Measurements from ENCODE around the gene LTK.
A peak's percentile ranks its signal among the peaks of the same experiment; 100 is the strongest.

Gene LTK

DNA sequence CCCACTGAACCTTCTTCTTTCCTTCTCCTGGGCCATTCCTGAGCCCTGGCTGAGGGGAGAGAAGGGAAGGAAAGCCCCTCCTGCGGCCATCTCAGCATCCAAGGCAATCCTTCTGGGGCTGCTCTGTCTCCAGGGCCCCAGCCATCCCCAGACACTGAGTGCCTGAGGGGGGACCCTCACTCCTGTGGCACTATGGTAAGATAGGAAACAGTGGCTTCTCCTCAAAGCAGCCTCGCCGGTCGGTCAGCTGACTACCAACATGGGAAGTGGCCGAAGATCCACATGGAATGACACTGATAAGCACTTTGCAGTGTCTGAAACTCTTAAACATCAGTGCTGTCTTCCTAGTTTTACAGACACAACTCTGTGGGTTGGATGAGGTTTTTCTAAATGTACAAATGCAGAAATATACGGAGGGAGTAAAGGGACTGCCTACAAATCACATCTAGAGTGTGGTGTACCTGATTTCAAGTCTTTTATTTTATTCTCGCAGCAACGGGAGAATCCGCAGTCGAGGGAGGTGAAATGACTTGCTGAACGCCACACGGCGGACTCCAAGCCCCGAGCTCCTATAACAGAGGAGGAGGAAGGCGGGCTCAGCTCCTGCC is 20.9 kb downstream of the LTK start:
- Histone ChIP-seq H4K20me1 (ENCODE audit: insufficient read depth, low read length) (peaks cover 4% of the 10 kb centered on the region; the same call in 1 of the 2 replicates), H2AFZ (ENCODE audit: low read depth, low read length) (peak overlapping the region; percentile 94), H3K9me3 (ENCODE audit: insufficient read depth, low read length, severe bottlenecking) (no peaks in the 10 kb centered on the region), H3K27ac (ENCODE audit: low read length) (peak overlapping the region; percentile 88), H3K27me3 (ENCODE audit: insufficient read depth, low read length, poor library complexity) (peaks cover 9% of the 10 kb centered on the region), H3K4me3 (ENCODE audit: low read depth in 1 of 2, low read length in 2 of 2) (peak overlapping the region; percentile 58 to 76), H3K36me3 (ENCODE audit: insufficient read depth, low read length) (no peaks in the 10 kb centered on the region), H3K79me2 (ENCODE audit: insufficient read depth, low read length) (no peaks in the 10 kb centered on the region), H3K9ac (ENCODE audit: low read depth, low read length) (peak overlapping the region; percentile 94), H3K4me2 (ENCODE audit: insufficient read depth, low read length) (peak overlapping the region; percentile 98), H3K4me1 (ENCODE audit: insufficient read depth, low read length) (peaks cover 26% of the 10 kb centered on the region)
- no peak for DNase-seq
- TF ChIP-seq, protein P1, sequence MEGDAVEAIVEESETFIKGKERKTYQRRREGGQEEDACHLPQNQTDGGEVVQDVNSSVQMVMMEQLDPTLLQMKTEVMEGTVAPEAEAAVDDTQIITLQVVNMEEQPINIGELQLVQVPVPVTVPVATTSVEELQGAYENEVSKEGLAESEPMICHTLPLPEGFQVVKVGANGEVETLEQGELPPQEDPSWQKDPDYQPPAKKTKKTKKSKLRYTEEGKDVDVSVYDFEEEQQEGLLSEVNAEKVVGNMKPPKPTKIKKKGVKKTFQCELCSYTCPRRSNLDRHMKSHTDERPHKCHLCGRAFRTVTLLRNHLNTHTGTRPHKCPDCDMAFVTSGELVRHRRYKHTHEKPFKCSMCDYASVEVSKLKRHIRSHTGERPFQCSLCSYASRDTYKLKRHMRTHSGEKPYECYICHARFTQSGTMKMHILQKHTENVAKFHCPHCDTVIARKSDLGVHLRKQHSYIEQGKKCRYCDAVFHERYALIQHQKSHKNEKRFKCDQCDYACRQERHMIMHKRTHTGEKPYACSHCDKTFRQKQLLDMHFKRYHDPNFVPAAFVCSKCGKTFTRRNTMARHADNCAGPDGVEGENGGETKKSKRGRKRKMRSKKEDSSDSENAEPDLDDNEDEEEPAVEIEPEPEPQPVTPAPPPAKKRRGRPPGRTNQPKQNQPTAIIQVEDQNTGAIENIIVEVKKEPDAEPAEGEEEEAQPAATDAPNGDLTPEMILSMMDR (IDR thresholded peaks at IDR 0.05; ENCODE audit: borderline replicate concordance, extremely low read depth, low read length, poor library complexity, severe bottlenecking), result no peak
- TF ChIP-seq EZH2 (IDR thresholded peaks at IDR 0.05; ENCODE audit: borderline replicate concordance, low read depth, low read length, severe bottlenecking), result no peak
- no peak for ATAC-seq (ENCODE audit: insufficient read depth, low read depth)

DNA sequence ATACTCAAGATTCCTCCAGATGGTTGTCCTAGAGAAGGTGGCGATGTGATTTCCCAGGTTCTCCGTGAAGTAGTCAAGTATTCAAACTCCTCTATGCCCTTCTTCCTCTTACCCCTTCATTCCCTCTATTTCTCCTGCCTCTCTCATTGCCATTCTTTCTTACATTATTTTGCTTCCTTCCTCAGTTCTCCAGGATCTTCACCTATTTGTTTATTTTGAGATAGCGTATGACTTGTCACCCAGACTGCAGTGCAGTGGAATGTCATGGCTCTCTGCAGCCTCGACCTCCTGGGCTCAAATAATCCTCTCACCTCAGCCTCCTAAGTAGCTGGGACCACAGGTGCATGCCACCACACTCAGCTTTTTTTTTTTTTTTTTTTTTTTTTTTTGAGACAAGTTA is 21.7 kb downstream of the LTK start:
- Histone ChIP-seq H2AFZ (ENCODE audit: low read depth, low read length) (no peak overlapping the region), H3K4me3 (ENCODE audit: low read depth in 1 of 2, low read length in 2 of 2) (no peak overlapping the region), H3K27ac (ENCODE audit: low read length) (no peak overlapping the region), H3K9ac (ENCODE audit: low read depth, low read length) (no peak overlapping the region), H3K36me3 (ENCODE audit: insufficient read depth, low read length) (no peaks in the 10 kb centered on the region), H3K4me2 (ENCODE audit: insufficient read depth, low read length) (no peak overlapping the region), H3K9me3 (ENCODE audit: insufficient read depth, low read length, severe bottlenecking) (no peaks in the 10 kb centered on the region), H3K79me2 (ENCODE audit: insufficient read depth, low read length) (no peaks in the 10 kb centered on the region), H3K27me3 (ENCODE audit: insufficient read depth, low read length, poor library complexity) (peaks cover 9% of the 10 kb centered on the region), H4K20me1 (ENCODE audit: insufficient read depth, low read length) (peaks cover 4% of the 10 kb centered on the region; the same call in 1 of the 2 replicates), H3K4me1 (ENCODE audit: insufficient read depth, low read length) (peaks cover 26% of the 10 kb centered on the region)
- TF ChIP-seq, protein P1 (IDR thresholded peaks at IDR 0.05; ENCODE audit: borderline replicate concordance, extremely low read depth, low read length, poor library complexity, severe bottlenecking), result no peak
- no peak for TF ChIP-seq EZH2 (IDR thresholded peaks at IDR 0.05; ENCODE audit: borderline replicate concordance, low read depth, low read length, severe bottlenecking)
- DNase-seq (no peak), ATAC-seq (ENCODE audit: insufficient read depth, low read depth) (no peak)

DNA sequence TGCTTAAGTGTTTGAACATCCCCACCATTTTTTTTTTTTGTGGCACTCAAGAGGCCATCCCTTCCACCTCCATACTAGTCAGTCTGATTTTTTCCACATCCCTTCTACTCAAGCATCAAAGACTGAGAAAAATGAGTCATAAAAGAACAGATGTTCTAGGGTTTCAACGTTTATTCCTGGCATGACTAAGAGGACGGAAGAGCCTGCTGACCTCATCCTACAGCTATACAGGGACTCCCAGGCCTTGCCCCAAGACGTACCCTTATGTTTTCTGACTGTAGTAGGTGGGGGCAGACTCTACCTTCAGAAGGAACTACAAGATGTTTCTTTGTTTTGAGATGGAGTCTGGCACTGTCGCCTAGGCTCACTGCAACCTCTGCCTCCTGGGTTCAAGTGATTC is 23.3 kb downstream of the LTK start:
- H3K27me3 ChIP-seq (ENCODE audit: insufficient read depth, low read length, poor library complexity), result peaks cover 9% of the 10 kb centered on the region
- peak; percentile 34 for DNase-seq
- TF ChIP-seq, protein P1 (IDR thresholded peaks at IDR 0.05; ENCODE audit: borderline replicate concordance, extremely low read depth, low read length, poor library complexity, severe bottlenecking), result no peak
- TF ChIP-seq EZH2 (IDR thresholded peaks at IDR 0.05; ENCODE audit: borderline replicate concordance, low read depth, low read length, severe bottlenecking), result no peak
- peaks cover 4% of the 10 kb centered on the region; the same call in 1 of the 2 replicates for H4K20me1 ChIP-seq (ENCODE audit: insufficient read depth, low read length)
- no peaks in the 10 kb centered on the region for H3K36me3 ChIP-seq (ENCODE audit: insufficient read depth, low read length)
- no peak overlapping the region for H3K9ac ChIP-seq (ENCODE audit: low read depth, low read length)
- no peak overlapping the region for H3K4me3 ChIP-seq (ENCODE audit: low read depth in 1 of 2, low read length in 2 of 2)
- no peak overlapping the region for H2AFZ ChIP-seq (ENCODE audit: low read depth, low read length)
- H3K4me2 ChIP-seq (ENCODE audit: insufficient read depth, low read length), result no peak overlapping the region
- peak; percentile 25 for ATAC-seq (ENCODE audit: insufficient read depth, low read depth)
- peaks cover 26% of the 10 kb centered on the region for H3K4me1 ChIP-seq (ENCODE audit: insufficient read depth, low read length)
- no peak overlapping the region for H3K27ac ChIP-seq (ENCODE audit: low read length)
- H3K79me2 ChIP-seq (ENCODE audit: insufficient read depth, low read length), result no peaks in the 10 kb centered on the region
- no peaks in the 10 kb centered on the region for H3K9me3 ChIP-seq (ENCODE audit: insufficient read depth, low read length, severe bottlenecking)
